OCI-LY3 (cell line): Measurements from ENCODE around the gene ERN1.
A peak's percentile ranks its signal among the peaks of the same experiment; 100 is the strongest.

Source experiments
- H2AFZ ChIP-seq: fragments of 200-600, 300-600 bp; shearing (Covaris generic); 2 replicates; pipeline ENCODE4 v1.6.0; 2014; ENCODE audit warnings: antibody characterized with exemption, low read depth, low read length
- H3K27ac ChIP-seq: fragments of 200-600, 300-600 bp; sonication (generic); 2 replicates; pipeline ENCODE4 v1.5.1; 2014; ENCODE audit warnings: mild to moderate bottlenecking, low read length, moderate library complexity, mixed read lengths
- H3K27me3 ChIP-seq: fragments of 200-600, 300-600 bp; sonication (generic); 2 replicates; pipeline ENCODE4 v1.6.1; 2014; ENCODE audit warnings: low read depth, low read length, mixed read lengths
- H3K36me3 ChIP-seq: fragments of 200-600, 300-600 bp; sonication (generic); replicated peaks from 2 replicates; pipeline ENCODE3; 2014; ENCODE audit warnings: low read depth, low read length, mixed read lengths
- H3K4me1 ChIP-seq: fragments of 300-600, 200-600 bp; sonication (generic); 2 replicates; pipeline ENCODE4 v1.6.1; 2014; ENCODE audit warnings: low read length, mixed read lengths
- H3K4me2 ChIP-seq: fragments of 200-600, 300-600 bp; sonication (generic); 2 replicates; pipeline ENCODE4 v1.6.1; 2014; ENCODE audit warnings: low read length, mixed read lengths
- H3K4me3 ChIP-seq: fragments of 300-600, 200-600 bp; sonication (generic); 2 replicates; pipeline ENCODE4 v1.5.1; 2014; ENCODE audit warnings: antibody characterized with exemption, mild to moderate bottlenecking, low read length, moderate library complexity
- H3K79me2 ChIP-seq: fragments of 300-600, 200-600 bp; shearing (Covaris generic); 2 replicates; pipeline ENCODE4 v1.6.1; 2014; ENCODE audit warnings: mild to moderate bottlenecking, low read length, mixed read lengths
- H3K9ac ChIP-seq: fragments of 300-600, 200-600 bp; shearing (Covaris generic); 2 replicates; pipeline ENCODE4 v1.6.0; 2014; ENCODE audit warnings: mild to moderate bottlenecking, low read length, moderate library complexity
- H3K9me3 ChIP-seq: fragments of 200-600, 300-600 bp; shearing (Covaris generic); 2 replicates; pipeline ENCODE4 v1.6.1; 2014; ENCODE audit warnings: low read length, mixed read lengths; ENCODE audit not compliant: insufficient read depth
- H4K20me1 ChIP-seq: fragments of 200-600, 300-600 bp; sonication (generic); 2 replicates; pipeline ENCODE4 v1.6.1; 2016; ENCODE audit warnings: low read length, mixed read lengths; ENCODE audit not compliant: insufficient read depth
- CTCF ChIP-seq: fragments of 200-600, 300-600 bp; sonication (generic); IDR thresholded peaks from 2 replicates; pipeline ENCODE4 v1.5.1; 2014; ENCODE audit warnings: antibody characterized with exemption, low read length, low read depth
- EZH2phosphoT487 ChIP-seq: fragments of 200-600 bp; shearing (Covaris generic); IDR thresholded peaks from 2 replicates; pipeline ENCODE4 v1.6.1; 2018; ENCODE audit warnings: antibody characterized with exemption, mixed run types, low read depth

ERN1 gene

GRCh38 chr17:64084086-64084939, 45.6 kb downstream of the ERN1 start:
- Histone ChIP-seq H3K4me3 (no peak overlapping the region), H3K79me2 (peaks cover 76% of the 10 kb centered on the region), H3K27me3 (no peaks in the 10 kb centered on the region), H2AFZ (no peak overlapping the region), H3K36me3 (peaks cover 30% of the 10 kb centered on the region), H3K4me1 (peaks cover 75% of the 10 kb centered on the region), H3K4me2 (no peak overlapping the region), H4K20me1 (no peaks in the 10 kb centered on the region), H3K27ac (no peak overlapping the region), H3K9ac (no peak overlapping the region), H3K9me3 (no peaks in the 10 kb centered on the region)
- TF ChIP-seq EZH2phosphoT487 (no peak), CTCF (no peak)

GRCh38 chr17:64083563-64084085, 46.3 kb downstream of the ERN1 start:
- peaks cover 35% of the 10 kb centered on the region for H3K36me3 ChIP-seq
- no peaks in the 10 kb centered on the region for H3K27me3 ChIP-seq
- no peaks in the 10 kb centered on the region for H4K20me1 ChIP-seq
- H2AFZ ChIP-seq: no peak overlapping the region
- no peak for TF ChIP-seq CTCF
- no peak for TF ChIP-seq EZH2phosphoT487
- no peak overlapping the region for H3K27ac ChIP-seq
- no peak overlapping the region for H3K4me2 ChIP-seq
- no peak overlapping the region for H3K4me3 ChIP-seq
- no peak overlapping the region for H3K9ac ChIP-seq
- H3K4me1 ChIP-seq: peaks cover 68% of the 10 kb centered on the region
- no peaks in the 10 kb centered on the region for H3K9me3 ChIP-seq
- H3K79me2 ChIP-seq: peaks cover 70% of the 10 kb centered on the region

- Histone ChIP-seq H2AFZ (no peak overlapping the region), H3K36me3 (peaks cover 35% of the 10 kb centered on the region), H3K79me2 (peaks cover 66% of the 10 kb centered on the region), H3K27ac (no peak overlapping the region), H3K9ac (no peak overlapping the region), H3K4me3 (no peak overlapping the region), H3K9me3 (no peaks in the 10 kb centered on the region), H4K20me1 (no peaks in the 10 kb centered on the region), H3K27me3 (no peaks in the 10 kb centered on the region), H3K4me1 (peaks cover 62% of the 10 kb centered on the region), H3K4me2 (no peak overlapping the region)
- TF ChIP-seq CTCF (no peak), EZH2phosphoT487 (no peak)
Measured at GRCh38 chr17:64083093-64083492, 46.9 kb downstream of the ERN1 start.

- 0 out of 2 replicates have a peak overlapping the region, but pooled peaks have one; percentile 3 for H3K27ac ChIP-seq
- peak overlapping the region; percentile 21; the same call in 1 of the 2 replicates for H3K4me2 ChIP-seq
- H2AFZ ChIP-seq: no peak overlapping the region
- H3K4me1 ChIP-seq: peaks cover 57% of the 10 kb centered on the region
- H3K9ac ChIP-seq: no peak overlapping the region
- no peaks in the 10 kb centered on the region for H3K9me3 ChIP-seq
- peaks cover 59% of the 10 kb centered on the region for H3K79me2 ChIP-seq
- peaks cover 40% of the 10 kb centered on the region for H3K36me3 ChIP-seq
- H3K4me3 ChIP-seq: no peak overlapping the region
- H3K27me3 ChIP-seq: no peaks in the 10 kb centered on the region
- no peaks in the 10 kb centered on the region for H4K20me1 ChIP-seq
- TF ChIP-seq EZH2phosphoT487 (no peak), CTCF (no peak)
Measured at GRCh38 chr17:64081802-64082799, 47.8 kb downstream of the ERN1 start.
